Tibial artery (tissue), 4 donors: ENCODE results near the gene NRL.
A peak's percentile ranks its signal among the peaks of the same experiment; 100 is the strongest.

ENCODE experiments used
- DNase-seq, 2 donors: peaks; one replicate each; pipeline ENCODE4 v3.0.0-alpha.2; 2019
- H3K27ac ChIP-seq, 2 donors: fragments of 200-600 bp; sonication (generic) in 1 of 2; 1 replicate in 1 of 2; 2 replicates in 1 of 2; pipeline ENCODE4 v1.5.1; 2018 to 2019; ENCODE audit warnings: mild to moderate bottlenecking in 1 of 2
- H3K27me3 ChIP-seq, 2 donors: fragments of 200-600 bp; sonication (generic) in 1 of 2; one replicate each; pipeline versions ENCODE4 v1.5.1 to v1.6.0; 2016 to 2019
- H3K36me3 ChIP-seq, 3 donors: fragments of 200-600 bp; sonication (generic) in 2 of 3; one replicate each; pipeline ENCODE4 v1.5.1; 2016 to 2019; ENCODE audit warnings: mild to moderate bottlenecking in 2 of 3
- H3K4me1 ChIP-seq, 4 donors: fragments of 200-600 bp; sonication (generic) in 2 of 4; 1 replicate in 3 of 4; 2 replicates in 1 of 4; pipeline ENCODE4 v1.5.1; 2016 to 2019
- H3K4me3 ChIP-seq, 2 donors: fragments of 200-600 bp; sonication (generic) in 1 of 2; 1 replicate in 1 of 2; 2 replicates in 1 of 2; pipeline ENCODE4 v1.5.1; 2018 to 2019; ENCODE audit warnings: mild to moderate bottlenecking in 2 of 2
- H3K9me3 ChIP-seq, 3 donors: fragments of 200-600 bp; sonication (generic) in 1 of 3; one replicate each; pipeline ENCODE4 v1.5.1; 2016 to 2019
- intact Hi-C: fragments of 100-400 bp; cut with DNase I; formaldehyde crosslinking; loops from one replicate; pipeline ENCODE4 v1.15.0; 2023; ENCODE audit warnings: low total_unique reads
- TF ChIP-seq, protein P1 (sequence below), 2 experiments: fragments of 200-600 bp in 1 of 2; fragments of 450-650 bp in 1 of 2; IDR thresholded peaks; one replicate each; pipeline ENCODE4 v1.5.1; 2017 to 2019; ENCODE audit warnings: antibody characterized with exemption in 2 of 2, mild to moderate bottlenecking in 1 of 2, moderate library complexity in 1 of 2

NRL gene

DNA sequence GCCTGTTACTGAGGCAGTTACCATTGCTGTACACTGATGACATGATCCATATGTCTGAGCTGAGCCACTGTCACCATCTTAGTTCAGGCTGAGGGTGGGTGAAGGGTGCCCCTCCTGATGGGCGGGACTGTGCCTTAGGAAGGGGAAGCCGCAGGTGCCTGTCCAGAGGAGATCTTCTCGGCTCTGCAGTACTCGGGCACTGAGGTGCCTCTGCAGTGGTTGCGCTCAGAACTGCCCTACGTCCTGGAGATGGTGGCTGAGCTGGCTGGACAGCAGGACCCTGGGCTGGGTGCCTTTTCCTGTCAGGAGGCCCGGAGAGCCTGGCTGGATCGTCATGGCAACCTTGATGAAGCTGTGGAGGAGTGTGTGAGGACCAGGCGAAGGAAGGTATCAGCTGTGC, 36.2 kb upstream of the NRL start:
- TF ChIP-seq, protein P1, sequence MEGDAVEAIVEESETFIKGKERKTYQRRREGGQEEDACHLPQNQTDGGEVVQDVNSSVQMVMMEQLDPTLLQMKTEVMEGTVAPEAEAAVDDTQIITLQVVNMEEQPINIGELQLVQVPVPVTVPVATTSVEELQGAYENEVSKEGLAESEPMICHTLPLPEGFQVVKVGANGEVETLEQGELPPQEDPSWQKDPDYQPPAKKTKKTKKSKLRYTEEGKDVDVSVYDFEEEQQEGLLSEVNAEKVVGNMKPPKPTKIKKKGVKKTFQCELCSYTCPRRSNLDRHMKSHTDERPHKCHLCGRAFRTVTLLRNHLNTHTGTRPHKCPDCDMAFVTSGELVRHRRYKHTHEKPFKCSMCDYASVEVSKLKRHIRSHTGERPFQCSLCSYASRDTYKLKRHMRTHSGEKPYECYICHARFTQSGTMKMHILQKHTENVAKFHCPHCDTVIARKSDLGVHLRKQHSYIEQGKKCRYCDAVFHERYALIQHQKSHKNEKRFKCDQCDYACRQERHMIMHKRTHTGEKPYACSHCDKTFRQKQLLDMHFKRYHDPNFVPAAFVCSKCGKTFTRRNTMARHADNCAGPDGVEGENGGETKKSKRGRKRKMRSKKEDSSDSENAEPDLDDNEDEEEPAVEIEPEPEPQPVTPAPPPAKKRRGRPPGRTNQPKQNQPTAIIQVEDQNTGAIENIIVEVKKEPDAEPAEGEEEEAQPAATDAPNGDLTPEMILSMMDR (IDR thresholded peaks at IDR 0.05), result no peak
- Histone ChIP-seq H3K27me3 (no peaks in the 10 kb centered on the region), H3K4me3 (no peak overlapping the region), H3K36me3 (peaks cover 51 to 74% (median 67%) of the 10 kb centered on the region in 3 donors), H3K27ac (no peak overlapping the region), H3K4me1 (peaks cover 9 to 21% (median 16%) of the 10 kb centered on the region in 4 donors), H3K9me3 (no peaks in the 10 kb centered on the region)
- intact Hi-C loops, result loop anchor here (5.0 kb wide), 1 partner anchor 94 kb away; no protein-coding TSS in a partner anchor
- DNase-seq, result no peak

DNA sequence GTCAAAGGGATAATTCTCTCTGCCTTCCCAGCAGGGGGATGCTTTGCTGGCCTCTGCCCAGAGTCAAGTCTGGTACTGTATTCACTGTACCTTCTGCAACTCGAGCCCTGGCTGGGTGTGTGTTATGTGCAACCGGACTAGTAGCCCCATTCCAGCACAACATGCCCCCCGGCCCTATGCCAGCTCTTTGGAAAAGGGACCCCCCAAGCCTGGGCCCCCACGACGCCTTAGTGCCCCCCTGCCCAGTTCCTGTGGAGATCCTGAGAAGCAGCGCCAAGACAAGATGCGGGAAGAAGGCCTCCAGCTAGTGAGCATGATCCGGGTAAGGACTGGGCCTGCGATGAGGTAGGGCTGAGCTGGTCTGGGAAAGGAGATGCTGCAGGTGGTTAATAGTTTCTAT, 35.8 kb upstream of the NRL start:
- TF ChIP-seq, protein P1 (IDR thresholded peaks at IDR 0.05), result no peak
- Histone ChIP-seq H3K4me3 (no peak overlapping the region), H3K36me3 (peaks cover 47 to 69% (median 63%) of the 10 kb centered on the region in 3 donors), H3K27me3 (no peaks in the 10 kb centered on the region), H3K27ac (no peak overlapping the region), H3K9me3 (no peaks in the 10 kb centered on the region), H3K4me1 (peaks cover 12 to 26% (median 19%) of the 10 kb centered on the region in 4 donors)
- no peak for DNase-seq
- intact Hi-C loops, result loop anchor here (5.0 kb wide), 1 partner anchor 93 kb away; no protein-coding TSS in a partner anchor

DNA sequence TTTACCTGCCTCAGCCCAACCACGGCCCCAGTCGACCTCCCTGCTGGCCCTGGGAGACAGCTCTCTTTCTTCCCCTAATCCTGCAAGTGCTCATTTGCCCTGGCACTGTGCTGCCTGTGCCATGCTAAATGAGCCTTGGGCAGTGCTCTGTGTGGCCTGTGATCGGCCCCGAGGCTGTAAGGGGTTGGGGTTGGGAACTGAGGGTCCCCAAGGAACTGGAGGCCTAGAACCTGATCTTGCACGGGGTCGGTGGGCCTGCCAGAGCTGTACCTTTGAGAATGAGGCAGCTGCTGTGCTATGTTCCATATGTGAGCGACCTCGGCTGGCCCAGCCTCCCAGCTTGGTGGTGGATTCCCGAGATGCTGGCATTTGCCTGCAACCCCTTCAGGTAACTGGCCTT, 35.3 kb upstream of the NRL start:
- Histone ChIP-seq H3K36me3 (peaks cover 42 to 64% (median 58%) of the 10 kb centered on the region in 3 donors), H3K4me1 (peaks cover 12 to 31% (median 22%) of the 10 kb centered on the region in 4 donors), H3K9me3 (no peaks in the 10 kb centered on the region), H3K4me3 (no peak overlapping the region), H3K27me3 (no peaks in the 10 kb centered on the region), H3K27ac (no peak overlapping the region)
- DNase-seq, result no peak
- TF ChIP-seq, protein P1 (IDR thresholded peaks at IDR 0.05), result no peak
- intact Hi-C loops, result loop anchor here (5.0 kb wide), 1 partner anchor 93 kb away; no protein-coding TSS in a partner anchor

DNA sequence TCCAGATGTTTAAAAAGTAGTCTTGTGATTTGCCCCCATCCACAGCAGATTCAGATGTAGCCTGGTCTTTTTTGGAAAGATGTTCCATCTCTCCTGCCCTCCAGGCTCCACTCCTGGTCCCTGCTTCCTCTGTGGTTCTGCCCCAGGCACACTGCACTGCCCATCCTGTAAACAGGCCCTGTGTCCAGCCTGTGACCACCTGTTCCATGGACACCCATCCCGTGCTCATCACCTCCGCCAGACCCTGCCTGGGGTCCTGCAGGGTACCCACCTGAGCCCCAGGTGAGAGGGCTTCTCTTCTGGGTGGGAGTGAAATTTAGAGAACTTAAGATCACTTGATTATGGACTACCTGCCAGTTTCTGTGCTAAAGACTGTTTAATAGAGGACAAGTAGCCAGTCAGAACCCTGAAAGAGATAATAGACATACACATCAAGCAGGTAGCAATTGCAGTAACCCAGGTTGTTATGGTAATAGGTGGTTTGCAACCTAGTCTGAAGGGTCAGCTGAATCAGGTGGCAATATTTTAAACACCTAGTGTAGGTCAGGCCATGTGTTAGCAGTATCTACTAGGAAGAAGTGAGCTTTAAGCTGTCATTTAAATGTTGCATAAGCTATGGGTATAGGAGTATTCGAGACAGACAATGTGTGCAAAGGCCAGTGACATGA, 34.7 kb upstream of the NRL start:
- no peak overlapping the region for H3K27ac ChIP-seq
- intact Hi-C loops, result loop anchor here (5.0 kb wide), 1 partner anchor 38 kb away; the partner anchor contains the start of gene IPO4
- DNase-seq, result no peak
- H3K4me3 ChIP-seq, result no peak overlapping the region
- TF ChIP-seq, protein P1 (IDR thresholded peaks at IDR 0.05), result no peak
- H3K36me3 ChIP-seq, result peaks cover 36 to 58% (median 51%) of the 10 kb centered on the region in 3 donors
- peaks cover 12 to 31% (median 23%) of the 10 kb centered on the region in 4 donors for H3K4me1 ChIP-seq
- H3K27me3 ChIP-seq, result no peaks in the 10 kb centered on the region
- H3K9me3 ChIP-seq, result no peaks in the 10 kb centered on the region

DNA sequence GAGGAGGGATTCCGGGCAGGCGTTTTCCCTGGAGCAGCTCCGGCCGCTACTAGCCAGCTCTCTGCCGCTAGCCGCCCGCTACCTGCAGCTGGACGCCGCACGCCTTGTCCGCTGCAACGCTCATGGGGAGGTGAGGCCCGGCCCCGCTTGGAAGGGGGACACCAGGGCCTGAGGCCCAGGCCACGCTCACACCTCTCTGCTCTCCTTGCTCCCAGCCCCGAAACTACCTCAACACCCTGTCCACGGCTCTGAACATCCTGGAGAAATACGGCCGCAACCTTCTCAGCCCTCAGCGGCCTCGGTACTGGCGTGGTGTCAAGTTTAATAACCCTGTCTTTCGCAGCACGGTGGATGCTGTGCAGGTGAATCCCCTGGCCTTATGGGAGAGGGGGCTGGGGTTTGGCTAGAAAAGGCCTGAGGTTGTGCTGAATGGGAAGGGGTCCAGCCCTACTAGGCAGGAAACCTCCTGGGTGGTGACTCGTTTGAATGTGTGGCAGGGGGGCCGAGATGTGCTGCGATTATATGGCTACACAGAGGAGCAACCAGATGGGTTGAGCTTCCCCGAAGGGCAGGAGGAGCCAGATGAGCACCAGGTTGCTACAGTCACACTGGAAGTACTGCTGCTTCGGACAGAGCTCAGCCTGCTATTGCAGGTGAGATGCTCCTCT, 33.1 kb upstream of the NRL start:
- no peaks in the 10 kb centered on the region for H3K27me3 ChIP-seq
- peaks cover 12 to 31% (median 23%) of the 10 kb centered on the region in 4 donors for H3K4me1 ChIP-seq
- no peaks in the 10 kb centered on the region for H3K9me3 ChIP-seq
- H3K27ac ChIP-seq, result peak overlapping the region; percentile 86 to 87
- peaks cover 36 to 44% (median 43%) of the 10 kb centered on the region in 3 donors for H3K36me3 ChIP-seq
- peak overlapping the region; percentile 79 to 92 for H3K4me3 ChIP-seq
- intact Hi-C loops, result loop anchor here (5.0 kb wide), 1 partner anchor 39 kb away; the partner anchor contains the start of gene IPO4
- TF ChIP-seq, protein P1 (IDR thresholded peaks at IDR 0.05), result no peak
- peak in 1 of 2 donors; percentile 33 for DNase-seq
